Measurements from ENCODE around the gene ZNF740.

DNA sequence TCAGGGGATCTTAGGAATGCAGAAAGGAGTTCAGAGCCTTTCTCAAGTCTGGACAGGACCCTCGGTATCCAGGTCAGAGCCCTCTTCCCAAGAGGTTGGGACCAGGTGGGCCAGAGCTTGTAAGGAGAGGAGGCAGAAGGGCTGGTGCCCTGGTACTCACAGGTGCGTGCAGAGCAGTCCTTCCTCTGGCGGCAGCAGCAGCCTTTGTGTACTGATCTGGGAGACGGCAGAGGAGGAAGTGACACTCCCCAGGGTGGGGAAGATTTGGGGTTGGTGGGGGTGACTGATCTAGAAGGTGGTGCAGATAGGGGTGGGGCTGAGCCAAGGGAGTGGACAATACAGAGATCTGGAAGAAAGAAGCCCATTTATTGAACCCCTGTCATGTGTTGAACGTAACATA is 26.5 kb downstream of the ZNF740 start, which contains the start of gene ITGB7:
- TF ChIP-seq, protein P1, sequence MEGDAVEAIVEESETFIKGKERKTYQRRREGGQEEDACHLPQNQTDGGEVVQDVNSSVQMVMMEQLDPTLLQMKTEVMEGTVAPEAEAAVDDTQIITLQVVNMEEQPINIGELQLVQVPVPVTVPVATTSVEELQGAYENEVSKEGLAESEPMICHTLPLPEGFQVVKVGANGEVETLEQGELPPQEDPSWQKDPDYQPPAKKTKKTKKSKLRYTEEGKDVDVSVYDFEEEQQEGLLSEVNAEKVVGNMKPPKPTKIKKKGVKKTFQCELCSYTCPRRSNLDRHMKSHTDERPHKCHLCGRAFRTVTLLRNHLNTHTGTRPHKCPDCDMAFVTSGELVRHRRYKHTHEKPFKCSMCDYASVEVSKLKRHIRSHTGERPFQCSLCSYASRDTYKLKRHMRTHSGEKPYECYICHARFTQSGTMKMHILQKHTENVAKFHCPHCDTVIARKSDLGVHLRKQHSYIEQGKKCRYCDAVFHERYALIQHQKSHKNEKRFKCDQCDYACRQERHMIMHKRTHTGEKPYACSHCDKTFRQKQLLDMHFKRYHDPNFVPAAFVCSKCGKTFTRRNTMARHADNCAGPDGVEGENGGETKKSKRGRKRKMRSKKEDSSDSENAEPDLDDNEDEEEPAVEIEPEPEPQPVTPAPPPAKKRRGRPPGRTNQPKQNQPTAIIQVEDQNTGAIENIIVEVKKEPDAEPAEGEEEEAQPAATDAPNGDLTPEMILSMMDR (optimal IDR thresholded peaks at IDR 0.05 in 1 of 3, IDR thresholded peaks at IDR 0.05 in 1 of 3, conservative IDR thresholded peaks at IDR 0.05 in 1 of 3; ENCODE audit: extremely low read depth in 1 of 3, insufficient read depth in 2 of 3, low read length in 3 of 3) = no peak
- no peak for TF ChIP-seq EZH2 (IDR thresholded peaks at IDR 0.05; ENCODE audit: low read length)
